BLaER1 (cell line): ENCODE measurements around the gene ABHD12B.

Experiments used
- H3K27ac ChIP-seq: shearing (Covaris generic); formaldehyde crosslinking; 2 replicates; pipeline ENCODE4 v1.8.1; 2022
- H3K27me3 ChIP-seq: shearing (Covaris generic); formaldehyde crosslinking; 2 replicates; pipeline ENCODE4 v1.8.1; 2022
- H3K36me3 ChIP-seq: shearing (Covaris generic); formaldehyde crosslinking; 2 replicates; pipeline ENCODE4 v1.8.1; 2022
- H3K4me1 ChIP-seq: shearing (Covaris generic); formaldehyde crosslinking; 2 replicates; pipeline ENCODE4 v1.8.1; 2022
- H3K4me2 ChIP-seq: shearing (Covaris generic); formaldehyde crosslinking; 2 replicates; pipeline ENCODE4 v1.8.1; 2022
- H3K4me3 ChIP-seq: shearing (Covaris generic); formaldehyde crosslinking; 2 replicates; pipeline ENCODE4 v1.8.1; 2022
- H3K9ac ChIP-seq: shearing (Covaris generic); formaldehyde crosslinking; 2 replicates; pipeline ENCODE4 v1.8.1; 2022
- H3K9me3 ChIP-seq: shearing (Covaris generic); formaldehyde crosslinking; 2 replicates; pipeline ENCODE4 v1.8.1; 2022
- H4K20me1 ChIP-seq: shearing (Covaris generic); formaldehyde crosslinking; 2 replicates; pipeline ENCODE4 v1.8.1; 2022
- Cebpa-rat ChIP-seq: shearing (Covaris generic); IDR thresholded peaks from 2 replicates; pipeline ENCODE4 v1.8.1; 2022

Gene ABHD12B

GRCh38 chr14:50871914-50872732, at the start of gene ABHD12B:
Gene ABHD12B (plus strand): TSS chr14:50872053. CDS start chr14:50872175, 122 bp downstream.
- Histone ChIP-seq H3K4me3 (peak within 1 kb of the TSS; percentile 50), H3K9ac (no peak within 1 kb of the TSS)
- no peak for TF ChIP-seq Cebpa-rat

GRCh38 chr14:50822501-50823042, 49.3 kb upstream of the ABHD12B start:
- Histone ChIP-seq H3K4me2 (peak overlapping the region; percentile 75), H4K20me1 (peaks cover 78% of the 10 kb centered on the region), H3K4me1 (peaks cover 92% of the 10 kb centered on the region), H3K27me3 (no peaks in the 10 kb centered on the region), H3K9me3 (no peaks in the 10 kb centered on the region), H3K4me3 (peak overlapping the region; percentile 11; the same call in 1 of the 2 replicates), H3K9ac (peak overlapping the region; percentile 35; the same call in 1 of the 2 replicates), H3K27ac (peak overlapping the region; percentile 50), H3K36me3 (peaks cover 51% of the 10 kb centered on the region)
- no peak for TF ChIP-seq Cebpa-rat

More at GRCh38 chr14:50871914-50872732, at the start of gene ABHD12B:
- Histone ChIP-seq H3K4me2 (peak within 1 kb of the TSS; percentile 67), H3K27ac (no peak within 1 kb of the TSS), H4K20me1 (peaks cover 6% of the 10 kb centered on the region; the same call in 1 of the 2 replicates), H3K36me3 (no peaks in the 10 kb centered on the region), H3K9me3 (no peaks in the 10 kb centered on the region), H3K4me1 (peaks cover 55% of the 10 kb centered on the region), H3K27me3 (peaks cover 44% of the 10 kb centered on the region)

GRCh38 chr14:50823051-50823761, 48.6 kb upstream of the ABHD12B start:
- H3K27ac ChIP-seq, result peak overlapping the region; percentile 50
- no peaks in the 10 kb centered on the region for H3K27me3 ChIP-seq
- H3K4me1 ChIP-seq, result peaks cover 98% of the 10 kb centered on the region
- H3K4me3 ChIP-seq, result peak overlapping the region; percentile 11
- H4K20me1 ChIP-seq, result peaks cover 84% of the 10 kb centered on the region
- peak; percentile 85 for TF ChIP-seq Cebpa-rat
- H3K4me2 ChIP-seq, result peak overlapping the region; percentile 75
- H3K9ac ChIP-seq, result peak overlapping the region; percentile 35; the same call in 1 of the 2 replicates
- H3K36me3 ChIP-seq, result peaks cover 45% of the 10 kb centered on the region
- H3K9me3 ChIP-seq, result no peaks in the 10 kb centered on the region

- Histone ChIP-seq H3K27ac (peak overlapping the region; percentile 50), H3K9me3 (no peaks in the 10 kb centered on the region), H3K27me3 (no peaks in the 10 kb centered on the region), H3K4me3 (peak overlapping the region; percentile 11; the same call in 1 of the 2 replicates), H4K20me1 (peaks cover 92% of the 10 kb centered on the region), H3K4me2 (peak overlapping the region; percentile 75), H3K4me1 (peaks cover 100% of the 10 kb centered on the region), H3K36me3 (peaks cover 39% of the 10 kb centered on the region), H3K9ac (peak overlapping the region; percentile 35; the same call in 1 of the 2 replicates)
- TF ChIP-seq Cebpa-rat, result no peak
Observed at GRCh38 chr14:50823762-50824636, 47.9 kb upstream of the ABHD12B start.

DNA sequence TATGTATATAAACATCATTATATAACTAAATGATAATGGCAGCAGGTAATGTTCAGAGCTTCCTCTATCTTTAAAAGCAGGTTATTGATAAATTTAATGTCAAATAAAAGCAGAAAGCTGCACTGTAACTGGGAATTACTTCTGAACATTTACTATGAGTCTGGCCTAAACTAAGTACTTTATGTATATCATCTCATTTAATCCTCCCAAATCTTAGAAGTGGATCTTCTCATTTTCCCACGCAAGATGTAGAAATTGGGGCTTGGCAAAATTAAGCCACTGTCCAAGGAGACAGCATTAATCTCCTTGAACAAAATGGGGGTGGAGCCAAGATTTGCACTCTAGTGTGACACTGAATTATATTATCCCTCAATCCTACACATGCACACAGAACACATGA, 46.5 kb upstream of the ABHD12B start:
- no peaks in the 10 kb centered on the region for H3K27me3 ChIP-seq
- H3K4me1 ChIP-seq, result peaks cover 92% of the 10 kb centered on the region
- H3K4me2 ChIP-seq, result peak overlapping the region; percentile 75
- H3K9ac ChIP-seq, result no peak overlapping the region
- H4K20me1 ChIP-seq, result peaks cover 100% of the 10 kb centered on the region
- H3K9me3 ChIP-seq, result no peaks in the 10 kb centered on the region
- H3K4me3 ChIP-seq, result no peak overlapping the region
- H3K36me3 ChIP-seq, result peaks cover 26% of the 10 kb centered on the region
- H3K27ac ChIP-seq, result no peak overlapping the region
- no peak for TF ChIP-seq Cebpa-rat

- no peaks in the 10 kb centered on the region for H3K9me3 ChIP-seq
- peaks cover 81% of the 10 kb centered on the region for H3K4me1 ChIP-seq
- peaks cover 16% of the 10 kb centered on the region; the same call in 1 of the 2 replicates for H3K36me3 ChIP-seq
- no peak overlapping the region for H3K9ac ChIP-seq
- H3K27ac ChIP-seq, result no peak overlapping the region
- TF ChIP-seq Cebpa-rat, result no peak
- H3K27me3 ChIP-seq, result no peaks in the 10 kb centered on the region
- peaks cover 86% of the 10 kb centered on the region for H4K20me1 ChIP-seq
- H3K4me2 ChIP-seq, result peak overlapping the region; percentile 87
- H3K4me3 ChIP-seq, result no peak overlapping the region
Observed at GRCh38 chr14:50826681-50827080, 45.2 kb upstream of the ABHD12B start.

- peak overlapping the region; percentile 88 for H3K9ac ChIP-seq
- no peaks in the 10 kb centered on the region; the same call in 1 of the 2 replicates for H3K27me3 ChIP-seq
- no peaks in the 10 kb centered on the region for H3K9me3 ChIP-seq
- peaks cover 64% of the 10 kb centered on the region for H4K20me1 ChIP-seq
- H3K36me3 ChIP-seq, result peaks cover 16% of the 10 kb centered on the region; the same call in 1 of the 2 replicates
- no peak for TF ChIP-seq Cebpa-rat
- peaks cover 72% of the 10 kb centered on the region for H3K4me1 ChIP-seq
- H3K27ac ChIP-seq, result peak overlapping the region; percentile 91
- peak overlapping the region; percentile 89 for H3K4me3 ChIP-seq
- H3K4me2 ChIP-seq, result peak overlapping the region; percentile 87
Observed at GRCh38 chr14:50828721-50829488, 42.9 kb upstream of the ABHD12B start.

DNA sequence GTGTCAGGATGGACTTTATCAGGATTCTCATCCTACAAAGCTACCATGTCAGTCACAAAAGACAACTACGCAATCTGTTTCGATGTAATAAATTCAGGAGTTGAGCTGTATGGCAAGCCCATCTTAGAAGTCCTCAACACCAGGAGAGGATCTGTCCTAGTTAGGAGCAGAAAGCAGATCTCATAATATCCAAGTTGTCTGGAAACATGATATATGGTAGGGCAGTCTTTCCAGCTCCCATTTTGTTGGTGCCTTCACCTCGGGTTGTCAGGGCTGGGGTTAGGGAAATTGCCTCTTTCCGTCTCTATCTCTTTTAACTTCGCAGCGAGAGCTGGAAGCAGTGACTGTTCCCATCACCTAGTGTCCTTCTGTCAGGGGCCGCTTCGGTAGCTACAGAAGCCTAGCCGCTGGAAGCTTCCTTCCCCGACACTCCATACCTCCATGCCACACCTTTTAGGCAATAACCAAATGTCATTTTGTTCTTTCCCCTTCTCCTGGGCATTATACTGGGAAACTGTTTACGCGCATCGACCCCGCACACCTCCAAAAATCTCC, 42.3 kb upstream of the ABHD12B start:
- Histone ChIP-seq H3K27me3 (no peaks in the 10 kb centered on the region; the same call in 1 of the 2 replicates), H3K4me1 (peaks cover 72% of the 10 kb centered on the region), H3K9me3 (no peaks in the 10 kb centered on the region), H3K4me2 (peak overlapping the region; percentile 87), H3K9ac (peak overlapping the region; percentile 88), H3K36me3 (peaks cover 16% of the 10 kb centered on the region; the same call in 1 of the 2 replicates), H3K4me3 (peak overlapping the region; percentile 89), H4K20me1 (peaks cover 58% of the 10 kb centered on the region), H3K27ac (peak overlapping the region; percentile 91)
- TF ChIP-seq Cebpa-rat, result no peak
